NCI-H345 treated with DMSO at 0.1 percent for 48 hours (cell line): Measurements from ENCODE around the gene FCHO2.

Experiments
- DNase-seq: peaks from one replicate; lab custom pipeline; 2025; ENCODE audit not compliant: unreplicated experiment; lab: John Stamatoyannopoulos, UW

Gene FCHO2

DNA sequence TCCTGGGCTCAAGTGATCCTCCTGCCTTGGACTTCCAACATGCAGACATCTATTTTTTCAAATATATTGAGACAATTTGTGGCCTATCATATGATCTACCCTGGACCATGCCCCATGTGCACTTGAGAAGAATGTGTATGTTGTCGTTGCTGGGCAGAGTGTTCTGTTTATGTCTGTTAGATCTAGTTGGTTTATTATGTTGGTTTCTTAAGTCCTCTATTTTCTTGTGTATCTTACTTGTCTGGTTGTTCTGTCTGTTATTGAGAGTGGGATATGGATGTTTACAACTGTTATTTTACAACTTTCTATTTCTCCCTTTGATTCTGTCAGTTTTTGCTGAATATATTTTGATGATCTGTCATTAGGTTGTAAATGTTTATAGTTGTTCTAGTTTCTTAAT is 154.3 kb downstream of the FCHO2 start:
- DNase-seq: no peak

DNA sequence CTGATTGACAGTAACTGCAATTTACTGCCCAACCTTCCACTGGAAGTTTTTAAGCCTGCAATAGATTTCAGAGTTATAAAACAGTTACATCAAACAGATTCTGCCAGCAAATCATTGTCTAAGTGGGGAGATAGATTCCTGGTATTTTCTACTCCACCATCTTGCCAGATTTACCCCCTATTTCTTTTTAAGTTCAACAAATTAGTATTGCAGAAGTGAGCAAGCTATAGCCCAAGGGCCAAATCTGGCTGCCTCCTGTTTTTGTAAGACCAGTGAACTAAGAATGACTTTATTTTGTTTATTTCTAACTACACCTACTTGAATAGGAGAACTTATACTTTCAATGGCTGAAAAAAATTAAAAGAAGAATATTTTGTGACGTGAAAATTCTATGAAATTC is 155.7 kb downstream of the FCHO2 start:
- no peak for DNase-seq

DNA sequence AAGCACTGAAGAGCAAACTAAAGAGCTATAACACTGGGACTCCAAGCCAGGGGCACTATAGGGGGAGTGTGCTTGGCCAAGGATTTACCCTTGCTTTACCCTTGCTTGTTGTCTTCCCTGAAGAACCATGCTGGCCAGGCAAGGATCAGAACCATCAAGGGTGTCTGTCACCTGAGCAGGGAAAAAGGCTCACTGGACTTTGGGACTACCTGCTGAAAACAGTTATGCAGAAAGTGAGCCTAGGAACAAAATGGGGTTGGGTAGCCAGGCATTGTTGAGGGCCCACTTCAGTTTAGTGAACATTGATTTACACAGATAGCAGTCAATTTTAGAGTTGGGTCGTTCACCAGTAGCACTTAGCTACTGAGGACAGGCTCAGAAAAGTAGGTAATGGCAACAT is 156.5 kb downstream of the FCHO2 start:
- no peak for DNase-seq

DNA sequence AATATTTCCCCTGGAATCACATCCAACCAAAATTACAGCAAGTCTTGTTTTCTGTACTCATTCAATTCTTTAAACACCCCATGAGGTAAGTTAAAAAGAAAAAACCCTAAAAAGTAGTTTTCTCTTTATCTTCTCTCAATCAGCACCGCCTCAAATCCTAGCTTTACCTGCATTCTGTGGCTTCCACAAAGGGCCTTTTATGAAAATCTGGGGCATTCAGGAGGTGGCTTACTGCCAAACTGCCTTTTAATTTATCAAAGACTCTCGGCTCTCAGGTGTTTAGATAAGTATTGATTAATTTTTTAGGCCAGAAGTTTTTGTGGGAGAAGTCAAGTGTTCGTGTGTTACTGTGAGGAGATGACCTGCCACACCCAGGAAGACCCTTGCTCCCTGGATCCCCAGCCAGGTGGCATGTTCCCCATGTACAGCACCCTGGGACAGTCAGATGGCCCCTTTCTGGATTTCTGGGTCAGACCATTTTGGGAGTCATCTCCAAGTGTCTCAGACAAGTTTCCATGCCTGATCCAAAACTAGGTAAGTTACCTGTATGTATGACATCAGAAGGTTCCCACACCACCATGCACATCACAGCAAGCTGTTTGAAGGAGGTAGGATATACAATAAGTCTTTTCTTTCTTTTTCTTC is 158.3 kb downstream of the FCHO2 start:
- DNase-seq: no peak

DNA sequence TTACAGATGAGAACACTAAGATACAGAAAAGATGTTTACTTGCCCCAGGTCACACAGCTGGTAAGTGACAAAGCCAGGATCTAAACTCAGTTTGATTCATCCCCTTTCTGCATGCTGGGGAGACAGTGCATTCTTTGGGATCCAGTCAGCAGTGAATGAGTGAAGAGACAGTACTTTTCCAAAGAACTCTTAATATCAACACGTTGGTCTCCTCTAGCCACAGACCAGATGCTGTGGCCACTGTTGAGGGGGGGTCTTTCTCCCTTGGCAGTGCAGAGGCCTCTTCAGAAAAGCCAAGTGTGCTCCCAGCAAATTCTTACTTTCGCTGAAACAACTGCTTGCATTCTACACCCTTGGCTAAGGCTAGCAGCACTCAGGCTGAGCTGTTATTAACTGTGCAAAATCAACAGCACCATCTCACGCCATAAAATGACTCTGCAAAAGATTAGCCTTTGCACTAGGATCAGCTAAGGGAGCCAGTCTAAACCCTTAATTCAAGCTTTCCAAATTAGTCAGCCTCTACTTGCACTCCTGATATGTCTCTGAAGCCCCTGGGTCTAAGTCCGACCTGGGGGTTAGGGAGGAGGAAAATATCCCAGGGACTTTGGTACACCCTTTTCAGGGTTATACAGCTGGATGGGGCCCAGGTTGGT is 159.7 kb downstream of the FCHO2 start:
- DNase-seq: no peak

DNA sequence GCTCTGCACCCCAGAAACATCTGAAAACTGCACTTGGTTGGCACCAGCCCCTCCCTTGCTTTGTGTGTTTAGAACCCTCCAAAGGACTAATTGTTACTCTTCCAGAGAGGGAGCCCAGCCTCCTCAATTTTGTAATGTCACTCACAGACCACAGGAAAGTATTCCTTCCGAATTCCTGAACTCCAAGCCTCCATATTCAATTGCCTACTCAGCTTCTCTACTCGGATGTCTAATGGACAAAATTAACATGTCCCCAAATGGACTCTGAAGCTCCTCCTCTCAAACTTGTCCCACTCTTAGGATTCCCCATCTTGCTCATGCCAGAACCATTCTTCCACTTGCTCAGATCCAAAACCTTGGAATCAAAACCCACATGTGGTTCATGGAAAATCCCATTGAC is 160.7 kb downstream of the FCHO2 start:
- no peak for DNase-seq

DNA sequence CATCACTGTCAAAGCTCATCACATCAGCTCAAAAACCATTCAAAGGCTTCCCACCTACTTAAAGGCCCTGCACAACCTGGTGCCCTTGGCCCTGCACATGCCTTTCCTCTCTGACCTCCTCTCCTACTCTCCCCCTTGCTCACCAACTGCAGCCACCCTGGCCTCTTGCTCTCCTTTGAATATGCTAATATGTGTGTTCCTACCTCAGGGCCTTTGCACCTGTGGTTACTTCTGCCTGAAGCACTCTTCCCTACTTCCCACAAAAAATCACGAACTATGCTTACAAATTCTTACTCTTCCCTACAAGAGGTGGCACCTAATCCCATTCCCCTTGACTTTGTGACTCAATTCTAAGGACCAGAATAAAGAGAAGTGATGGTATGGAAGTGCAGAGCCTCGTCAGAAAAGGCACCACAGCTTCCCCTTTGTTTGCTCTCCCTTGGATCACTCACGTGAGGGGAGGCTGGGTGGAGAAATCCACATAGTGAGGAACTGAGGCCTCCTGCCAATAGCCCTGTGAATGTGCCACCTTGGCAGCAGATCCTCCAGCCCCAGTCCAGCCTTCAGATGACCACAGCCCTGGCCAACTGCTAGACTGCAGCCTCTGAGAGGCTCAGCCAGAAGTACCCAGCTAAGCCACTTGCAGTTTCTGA is 161.4 kb downstream of the FCHO2 start:
- no peak for DNase-seq

DNA sequence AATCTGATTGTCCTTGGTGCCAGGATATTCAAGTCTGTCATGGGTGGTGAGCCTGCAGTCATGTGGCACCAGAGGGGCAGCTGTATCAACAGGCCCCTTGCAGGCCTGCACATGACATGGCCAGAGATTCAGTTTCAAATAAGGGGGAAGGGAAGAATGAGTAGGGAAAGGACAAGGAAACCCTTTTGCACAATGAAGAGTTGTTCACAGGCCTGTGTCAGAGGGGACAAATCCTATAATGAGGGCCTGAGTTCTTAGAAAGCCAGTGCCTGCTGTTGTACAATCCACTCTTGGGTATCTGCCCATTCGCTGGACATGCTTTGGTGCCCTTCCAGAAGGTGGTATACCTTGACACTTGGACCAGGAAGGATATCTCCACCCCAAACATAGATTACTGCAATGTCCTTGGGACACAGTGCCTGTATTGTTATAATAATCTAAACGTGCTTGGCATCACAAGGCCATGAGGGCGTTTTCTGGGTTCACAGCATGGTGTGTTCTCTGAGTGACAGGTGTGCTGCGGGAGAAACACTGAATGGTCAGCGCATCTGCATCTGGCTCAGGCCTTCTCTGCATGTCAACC is 162.6 kb downstream of the FCHO2 start:
- no peak for DNase-seq

DNA sequence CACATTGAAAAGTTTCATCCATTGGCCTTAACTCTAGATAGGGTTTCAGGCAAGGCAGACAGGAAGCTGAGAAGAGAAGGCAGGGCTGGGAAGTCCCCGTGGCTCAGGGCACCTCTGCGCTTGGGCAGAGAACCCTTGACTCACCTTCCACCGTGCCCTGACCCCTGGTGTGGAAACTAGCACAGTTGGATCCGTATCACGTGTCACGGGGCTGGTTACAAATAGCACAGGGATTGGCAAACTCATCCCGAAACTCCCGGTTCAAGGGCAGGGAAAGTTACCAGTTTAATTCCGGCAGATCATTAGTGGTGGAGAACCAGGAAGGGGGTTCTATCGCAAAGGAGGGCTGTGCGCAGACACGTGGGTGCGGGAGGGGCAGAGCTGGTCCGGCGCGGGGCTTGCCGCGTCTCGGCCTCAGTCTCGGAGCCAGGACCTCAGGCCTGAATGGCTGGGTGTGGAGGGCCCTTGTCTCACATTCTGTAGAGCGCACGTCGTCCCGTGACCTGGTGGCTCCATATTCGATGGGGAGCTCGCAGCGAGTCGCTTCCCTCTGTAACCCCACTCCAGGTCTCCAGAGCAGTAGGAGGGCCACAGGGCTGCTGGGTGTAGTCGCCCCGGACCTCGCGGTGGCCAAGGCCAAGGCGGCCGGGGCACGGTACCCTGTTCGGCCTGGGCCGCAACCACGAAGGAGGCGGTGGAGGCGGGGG is 163.8 kb downstream of the FCHO2 start:
- DNase-seq: no peak

DNA sequence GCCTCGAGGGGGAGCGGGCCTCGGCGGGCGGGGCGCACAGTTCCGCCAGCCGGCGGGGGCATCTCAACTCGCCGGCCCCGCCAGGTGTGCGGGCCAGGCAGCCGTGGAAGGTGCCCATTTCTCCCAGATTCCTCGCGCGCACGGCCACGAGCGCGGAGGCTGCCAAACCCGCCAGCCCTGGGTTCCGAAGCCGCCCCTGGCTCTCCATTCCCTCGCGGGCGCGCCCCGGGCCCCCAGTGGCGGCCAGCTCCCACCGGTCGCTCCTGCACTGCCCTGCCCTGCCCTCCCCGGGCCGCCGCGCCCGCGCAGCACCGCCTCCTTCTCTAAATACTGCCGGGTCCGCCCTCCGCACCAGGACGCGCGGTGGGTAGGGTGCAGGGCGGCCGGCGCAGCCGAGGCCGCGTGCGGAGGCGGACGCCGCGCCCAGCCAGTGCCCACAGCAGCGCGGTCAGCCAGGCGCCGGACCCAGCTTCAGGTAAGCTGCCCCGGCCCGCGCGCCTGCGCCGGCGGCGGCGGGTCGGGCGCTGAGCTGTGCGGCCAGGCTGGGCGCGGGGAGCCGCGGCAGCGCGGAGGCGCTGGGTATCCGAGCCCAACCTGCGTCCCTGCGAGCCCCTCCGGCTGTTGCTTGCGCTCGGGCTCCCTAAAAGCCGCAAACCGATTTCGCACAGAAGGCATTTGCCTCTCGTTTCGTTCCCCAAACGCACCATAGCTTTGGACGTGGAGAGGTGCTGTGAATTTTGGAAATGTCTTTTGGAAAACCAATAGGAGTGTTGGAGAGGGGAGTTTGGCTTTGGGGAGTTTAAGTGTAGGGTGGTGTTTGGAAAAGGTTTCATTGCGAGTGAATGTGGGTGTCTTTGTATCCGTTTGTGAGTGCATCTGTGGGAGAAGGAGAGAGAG is 164.6 kb downstream of the FCHO2 start, which contains the start of gene TMEM171:
Gene TMEM171 (plus strand): TSS at position 354 of the 897 bp plus-strand sequence. CDS start 2,799 bp downstream, outside the sequence.
- no peak for DNase-seq

DNA sequence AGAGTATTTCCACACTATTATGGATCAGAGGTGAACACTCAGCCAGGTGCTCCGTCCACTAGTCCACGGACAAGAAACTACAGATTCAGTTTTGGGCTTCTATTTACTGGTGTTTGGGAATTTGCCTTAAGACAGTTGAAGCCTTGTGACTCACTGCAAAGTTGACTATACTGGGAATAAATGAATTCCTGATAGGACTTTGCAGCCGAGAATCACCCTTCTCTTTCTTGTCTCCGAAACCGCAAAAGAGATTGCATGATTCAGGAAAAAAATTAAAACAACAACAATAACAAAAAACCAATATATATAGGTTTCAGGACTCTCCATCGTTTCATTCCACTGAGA is 165.2 kb downstream of the FCHO2 start:
- no peak for DNase-seq

DNA sequence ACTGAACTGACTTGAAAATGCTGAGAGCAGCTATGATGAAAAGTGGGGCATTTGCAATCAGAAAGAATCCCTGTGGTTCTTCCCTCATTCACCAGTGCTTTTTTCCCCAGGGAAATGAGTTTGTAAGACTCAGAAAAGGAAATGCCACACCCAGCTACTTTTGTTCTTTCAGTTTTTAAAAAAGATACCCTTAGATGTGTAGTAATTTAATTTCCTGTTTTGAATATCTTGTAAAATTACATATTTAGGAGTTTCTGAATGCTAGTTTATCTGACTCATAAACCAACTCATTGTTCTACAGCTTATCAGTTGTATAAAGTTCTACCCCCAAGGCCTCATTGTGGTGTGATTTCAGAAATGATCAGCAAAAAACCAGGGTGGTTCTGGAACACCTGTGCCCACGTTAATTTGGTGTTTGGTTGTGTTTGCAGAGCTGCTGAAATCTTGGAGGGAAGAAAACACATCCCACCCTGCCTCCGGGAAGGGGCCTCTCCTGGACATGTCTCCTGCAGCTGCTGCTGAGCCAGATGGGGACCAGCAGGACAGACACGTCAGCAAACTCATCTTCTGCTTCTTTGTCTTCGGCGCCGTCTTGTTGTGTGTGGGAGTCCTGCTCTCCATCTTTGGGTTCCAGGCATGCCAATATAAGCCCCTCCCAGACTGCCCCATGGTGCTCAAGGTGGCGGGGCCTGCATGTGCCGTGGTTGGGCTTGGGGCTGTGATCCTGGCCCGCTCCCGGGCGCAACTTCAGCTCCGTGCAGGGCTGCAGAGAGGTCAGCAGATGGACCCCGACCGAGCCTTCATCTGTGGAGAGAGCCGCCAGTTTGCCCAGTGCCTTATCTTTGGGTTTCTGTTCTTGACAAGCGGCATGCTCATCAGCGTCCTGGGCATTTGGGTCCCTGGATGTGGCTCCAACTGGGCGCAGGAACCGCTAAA is 167.3 kb downstream of the FCHO2 start:
- no peak for DNase-seq

DNA sequence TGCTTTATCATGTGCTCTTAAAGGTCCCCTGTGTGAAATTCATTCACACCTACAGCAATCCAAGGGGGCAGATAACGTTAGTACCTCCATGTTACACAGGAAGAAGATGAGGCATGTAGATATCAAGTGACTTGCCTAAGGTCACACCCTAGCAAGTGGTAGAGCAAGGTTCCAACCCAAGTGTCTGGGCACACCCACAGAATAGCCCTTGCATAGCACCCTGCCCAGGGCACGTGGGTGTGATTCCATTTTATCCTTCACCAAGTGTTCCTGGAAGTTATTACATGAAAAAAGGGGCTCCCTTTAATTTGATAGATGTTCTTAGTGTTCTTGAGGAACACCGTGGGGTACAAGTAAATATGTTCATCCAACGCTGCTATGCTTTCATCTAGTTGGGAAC is 169.4 kb downstream of the FCHO2 start:
- DNase-seq: no peak

DNA sequence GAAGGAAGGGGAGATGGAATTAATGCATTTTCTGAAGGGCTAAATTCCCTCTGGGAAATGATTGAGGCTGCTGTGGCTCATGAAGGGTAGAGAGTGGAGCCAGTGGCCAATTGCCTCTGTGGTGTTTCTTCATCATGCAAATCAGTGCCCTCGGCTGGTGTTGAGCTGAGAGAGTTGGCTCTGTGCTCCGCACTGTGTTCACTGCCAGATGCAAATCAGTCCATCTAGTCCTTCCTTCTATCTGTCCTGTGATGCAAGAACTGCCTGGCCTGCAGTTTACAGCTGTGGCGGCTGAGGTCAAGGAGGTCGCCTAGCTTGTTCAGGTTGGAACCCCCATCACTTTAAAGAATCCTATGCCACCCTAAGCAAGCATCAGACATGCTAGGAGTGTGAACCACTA is 170.5 kb downstream of the FCHO2 start:
- no peak for DNase-seq

DNA sequence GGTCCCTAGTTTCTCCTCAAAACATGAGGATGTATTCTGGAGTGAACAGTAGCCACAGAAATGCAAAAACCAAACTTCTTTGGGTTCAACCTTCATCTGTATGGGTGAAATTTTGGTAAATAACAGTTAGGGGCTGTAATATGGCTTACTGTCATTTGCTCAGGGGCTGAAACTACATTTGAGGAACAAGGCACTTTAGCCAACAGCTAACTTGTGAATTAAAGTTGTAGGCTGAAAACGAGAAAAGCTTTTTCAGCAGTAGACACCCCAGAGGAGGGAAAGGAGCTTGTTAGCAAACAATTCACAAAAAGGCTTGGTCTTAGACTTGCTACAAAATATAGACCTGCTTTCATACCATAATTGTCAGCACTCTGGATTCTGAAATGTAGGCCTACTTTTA is 171.1 kb downstream of the FCHO2 start:
- DNase-seq: no peak

DNA sequence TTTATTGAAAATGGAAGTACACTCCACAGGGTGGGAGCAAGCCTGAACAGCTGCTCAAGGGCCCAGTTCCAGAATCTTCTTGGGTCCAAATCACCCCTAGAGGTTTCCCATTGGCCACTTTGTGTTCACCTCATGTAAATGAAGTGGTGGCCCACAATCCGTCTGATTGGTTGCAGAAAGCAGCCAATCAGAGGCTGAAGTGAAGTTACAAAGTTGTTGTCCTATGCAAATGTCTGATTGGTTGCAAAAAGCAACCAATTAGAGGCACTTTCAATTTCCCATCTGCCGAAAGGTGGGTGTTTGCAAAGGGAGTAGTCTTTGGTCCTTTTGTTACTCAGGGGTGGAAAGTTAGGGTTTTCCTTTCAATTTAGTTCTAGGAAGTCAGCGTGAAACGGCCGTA is 173.3 kb downstream of the FCHO2 start:
- DNase-seq: no peak

DNA sequence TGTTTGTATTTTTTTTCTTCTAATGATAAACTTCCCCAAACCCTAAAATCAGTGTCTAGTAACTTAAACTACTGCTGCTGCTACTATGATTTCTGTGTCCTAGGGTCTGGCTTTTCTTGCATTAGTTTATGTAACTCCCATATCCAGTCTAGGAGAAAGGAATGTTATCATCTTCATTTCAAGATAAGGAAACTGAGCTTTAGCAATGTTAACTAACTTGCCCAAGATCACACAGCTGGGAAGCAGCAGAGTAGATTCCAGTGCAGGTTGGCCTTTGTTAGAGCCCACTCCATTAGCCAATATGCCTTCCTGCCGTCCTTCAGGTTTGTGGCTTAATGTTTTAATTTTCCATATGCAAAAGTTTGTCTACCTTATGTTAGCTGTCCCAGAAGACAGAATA is 175.0 kb downstream of the FCHO2 start:
- no peak for DNase-seq

DNA sequence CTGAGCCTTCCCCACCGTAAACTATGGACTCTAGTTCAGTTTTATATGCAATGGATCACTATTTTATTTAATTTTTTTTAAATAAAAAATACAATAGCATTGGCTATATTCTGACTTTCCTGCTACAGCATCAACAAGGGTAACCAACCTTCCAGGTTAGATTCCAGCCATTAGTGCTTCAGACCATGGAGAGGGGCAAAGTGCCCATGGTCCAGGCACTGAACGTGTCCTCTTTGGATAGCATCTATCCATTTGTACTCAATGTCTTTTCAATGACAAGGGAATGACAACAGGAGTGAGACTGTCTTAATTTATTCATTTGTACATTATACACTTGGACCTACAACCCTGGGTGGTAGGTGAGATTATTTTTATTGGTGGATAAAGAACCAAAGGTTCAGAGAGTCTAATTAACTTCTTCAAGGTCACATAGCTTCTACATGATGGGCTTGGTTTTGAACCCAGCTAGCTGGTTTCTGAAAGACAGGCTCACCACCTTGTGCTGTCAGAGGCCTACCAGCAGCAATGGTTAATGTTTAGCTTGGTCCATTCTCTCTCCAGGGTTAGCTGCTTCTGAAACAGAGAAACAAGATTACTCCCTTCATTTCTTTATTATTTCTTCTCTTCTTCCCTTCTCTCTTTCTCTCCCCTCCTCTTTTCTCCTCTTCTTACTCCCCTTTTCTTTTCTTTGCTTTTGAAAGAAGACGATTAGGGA is 176.0 kb downstream of the FCHO2 start:
- no peak for DNase-seq

DNA sequence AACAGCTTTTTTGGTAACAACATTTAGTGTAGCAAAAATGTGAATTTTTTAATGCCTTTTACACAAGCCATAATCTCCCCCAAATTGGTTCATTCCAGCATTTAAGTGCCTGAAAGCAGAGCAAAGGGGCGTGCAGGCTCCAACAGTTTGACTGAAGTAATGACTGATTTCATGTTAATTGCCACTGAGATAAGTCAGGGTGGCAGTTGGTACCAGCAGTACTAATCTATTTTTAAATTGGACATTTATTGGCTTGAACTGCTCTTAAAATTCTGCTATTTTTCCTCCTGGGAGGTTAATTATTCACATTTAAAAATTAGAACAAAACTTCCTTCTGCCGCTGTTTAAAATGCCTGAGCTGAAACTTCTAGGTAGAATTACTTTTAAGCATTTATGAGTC is 176.9 kb downstream of the FCHO2 start:
- DNase-seq: no peak
